Fibroblast of lung (primary cell): ENCODE data around the gene CDK6.

Source experiments
- EZH2 ChIP-seq: IDR thresholded peaks from 2 replicates; pipeline ENCODE4 v1.5.1; 2012; ENCODE audit warnings: low read length, control low read depth, mild to moderate bottlenecking; ENCODE audit errors: missing control alignments
- TF ChIP-seq, protein P1 (sequence below), 2 donors: IDR thresholded peaks in 1 of 2; conservative IDR thresholded peaks in 1 of 2; 1 replicate in 1 of 2; 2 replicates in 1 of 2; pipeline ENCODE4 v1.5.1; 2011 to 2012; ENCODE audit warnings: low read length in 2 of 2, control low read depth in 1 of 2, inconsistent platforms in 1 of 2, low read depth in 1 of 2, mild to moderate bottlenecking in 1 of 2

DNA sequence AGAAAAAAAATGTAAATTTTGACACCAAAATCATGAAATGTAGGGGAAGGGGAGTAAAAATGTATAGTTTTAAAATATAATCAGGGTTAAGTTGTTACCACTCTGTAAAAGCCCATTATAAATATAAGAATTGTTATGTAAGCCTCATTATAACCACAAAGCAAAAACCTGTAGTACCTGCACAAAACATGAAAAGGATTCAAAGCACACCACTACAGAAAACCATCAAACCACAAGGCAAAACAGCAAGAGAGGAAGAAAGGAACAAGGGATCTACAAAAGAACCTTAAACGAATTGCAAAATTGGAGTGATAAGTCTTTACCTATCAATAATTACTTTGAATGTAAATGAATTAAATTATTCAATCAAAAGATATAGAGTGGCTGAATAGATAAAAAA is 41.0 kb upstream of the CDK6 start:
- TF ChIP-seq, protein P1, sequence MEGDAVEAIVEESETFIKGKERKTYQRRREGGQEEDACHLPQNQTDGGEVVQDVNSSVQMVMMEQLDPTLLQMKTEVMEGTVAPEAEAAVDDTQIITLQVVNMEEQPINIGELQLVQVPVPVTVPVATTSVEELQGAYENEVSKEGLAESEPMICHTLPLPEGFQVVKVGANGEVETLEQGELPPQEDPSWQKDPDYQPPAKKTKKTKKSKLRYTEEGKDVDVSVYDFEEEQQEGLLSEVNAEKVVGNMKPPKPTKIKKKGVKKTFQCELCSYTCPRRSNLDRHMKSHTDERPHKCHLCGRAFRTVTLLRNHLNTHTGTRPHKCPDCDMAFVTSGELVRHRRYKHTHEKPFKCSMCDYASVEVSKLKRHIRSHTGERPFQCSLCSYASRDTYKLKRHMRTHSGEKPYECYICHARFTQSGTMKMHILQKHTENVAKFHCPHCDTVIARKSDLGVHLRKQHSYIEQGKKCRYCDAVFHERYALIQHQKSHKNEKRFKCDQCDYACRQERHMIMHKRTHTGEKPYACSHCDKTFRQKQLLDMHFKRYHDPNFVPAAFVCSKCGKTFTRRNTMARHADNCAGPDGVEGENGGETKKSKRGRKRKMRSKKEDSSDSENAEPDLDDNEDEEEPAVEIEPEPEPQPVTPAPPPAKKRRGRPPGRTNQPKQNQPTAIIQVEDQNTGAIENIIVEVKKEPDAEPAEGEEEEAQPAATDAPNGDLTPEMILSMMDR (conservative IDR thresholded peaks at IDR 0.05 in 1 of 2, IDR thresholded peaks at IDR 0.05 in 1 of 2; ENCODE audit: low read depth in 1 of 2, low read length in 2 of 2) = no peak
- no peak for TF ChIP-seq EZH2
